ENCODE results near the gene B3GALNT2.

The B3GALNT2 gene

GRCh38 chr1:235450886-235451483 is 53.3 kb downstream of the B3GALNT2 start:
- no peak for DNase-seq

- DNase-seq: no peak
These were observed 53.8 kb downstream of the B3GALNT2 start for GRCh38 chr1:235450433-235450832.

- no peak for DNase-seq
These were observed 55.6 kb downstream of the B3GALNT2 start for GRCh38 chr1:235448616-235449015.

- DNase-seq: no peak
These were observed 61.3 kb downstream of the B3GALNT2 start for GRCh38 chr1:235442788-235443429.

- no peak for DNase-seq
These were observed 63.0 kb downstream of the B3GALNT2 start for GRCh38 chr1:235441159-235441685.

GRCh38 chr1:235434001-235434400 is 70.3 kb downstream of the B3GALNT2 start:
- DNase-seq: no peak

GRCh38 chr1:235430991-235431390 is 73.3 kb downstream of the B3GALNT2 start:
- DNase-seq: no peak

GRCh38 chr1:235429143-235429542 is 75.1 kb downstream of the B3GALNT2 start:
- no peak for DNase-seq

GRCh38 chr1:235427447-235427846 is 76.8 kb downstream of the B3GALNT2 start:
- no peak for DNase-seq

GRCh38 chr1:235426680-235427079 is 77.6 kb downstream of the B3GALNT2 start:
- no peak for DNase-seq

GRCh38 chr1:235426143-235426542 is 78.1 kb downstream of the B3GALNT2 start:
- DNase-seq: no peak

- DNase-seq: no peak
These were observed 78.9 kb downstream of the B3GALNT2 start for GRCh38 chr1:235425357-235425756.

- DNase-seq: peak in 1 of 5 experiments; percentile 31
These were observed 80.2 kb downstream of the B3GALNT2 start for GRCh38 chr1:235424092-235424491.

GRCh38 chr1:235423214-235423652 is 81.0 kb downstream of the B3GALNT2 start:
- peak in 1 of 5 experiments; percentile 35 for DNase-seq

GRCh38 chr1:235421751-235422150 is 82.5 kb downstream of the B3GALNT2 start:
- DNase-seq: no peak

- DNase-seq: peak in 4 of 5 experiments; percentile 20 to 61 (median 35)
These were observed 87.1 kb downstream of the B3GALNT2 start for GRCh38 chr1:235417086-235417697.

GRCh38 chr1:235416662-235417049 is 87.6 kb downstream of the B3GALNT2 start:
- DNase-seq: no peak

GRCh38 chr1:235415008-235415904 is 89.0 kb downstream of the B3GALNT2 start:
- DNase-seq: peak in 4 of 5 experiments; percentile 17 to 78 (median 39)

- peak in 1 of 5 experiments; percentile 8 for DNase-seq
These were observed 92.5 kb downstream of the B3GALNT2 start for GRCh38 chr1:235411489-235412486.

- DNase-seq: no peak
These were observed 93.8 kb downstream of the B3GALNT2 start for GRCh38 chr1:235410467-235410866.
